ENCODE results near the gene GAS7. TPM values are rescaled to one million over a fixed set of nuclear protein-coding genes. Genes with fewer than 3 reads are reported as not detected.

Gene GAS7
- total and polyA plus RNA-seq, 3 donors from 2014 or later = 70.2 to 184 (median 152) TPM

DNA sequence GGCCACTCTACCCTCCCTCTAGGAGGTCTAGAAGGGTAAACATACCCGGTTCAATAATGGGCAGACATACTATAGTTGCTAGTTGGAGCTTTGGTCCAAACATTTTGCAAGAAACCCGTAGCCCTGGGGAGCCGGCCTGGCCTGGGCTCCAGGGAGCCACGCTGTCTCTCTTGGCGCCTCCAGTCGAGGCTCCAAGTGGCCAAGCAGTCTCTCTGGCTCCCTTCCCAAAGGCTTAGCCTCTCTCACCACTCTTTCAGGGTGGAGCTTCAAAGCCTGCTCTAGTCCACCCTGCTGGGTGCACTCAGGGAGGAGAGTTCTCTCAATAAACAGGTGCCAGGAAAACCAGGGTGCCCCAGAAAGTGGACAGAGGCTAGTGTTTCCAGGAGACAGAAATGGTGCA lies 325.6 kb downstream of the GAS7 start:
- Histone ChIP-seq H3K4me3 (no peak overlapping the region), H3K27ac (no peak overlapping the region), H3K4me1 (no peaks in the 10 kb centered on the region), H3K27me3 (no peaks in the 10 kb centered on the region), H3K9me3 (no peaks in the 10 kb centered on the region), H3K36me3 (ENCODE audit: low read depth, missing control alignments) (no peaks in the 10 kb centered on the region)
- 80 to 100% methylated on average over 1 to 6 of the region's 6 CpGs for WGBS, 2 donors
- DNase-seq = no peak
- no peak for TF ChIP-seq POLR2A (IDR thresholded peaks at IDR 0.05)
- TF ChIP-seq, protein P1, sequence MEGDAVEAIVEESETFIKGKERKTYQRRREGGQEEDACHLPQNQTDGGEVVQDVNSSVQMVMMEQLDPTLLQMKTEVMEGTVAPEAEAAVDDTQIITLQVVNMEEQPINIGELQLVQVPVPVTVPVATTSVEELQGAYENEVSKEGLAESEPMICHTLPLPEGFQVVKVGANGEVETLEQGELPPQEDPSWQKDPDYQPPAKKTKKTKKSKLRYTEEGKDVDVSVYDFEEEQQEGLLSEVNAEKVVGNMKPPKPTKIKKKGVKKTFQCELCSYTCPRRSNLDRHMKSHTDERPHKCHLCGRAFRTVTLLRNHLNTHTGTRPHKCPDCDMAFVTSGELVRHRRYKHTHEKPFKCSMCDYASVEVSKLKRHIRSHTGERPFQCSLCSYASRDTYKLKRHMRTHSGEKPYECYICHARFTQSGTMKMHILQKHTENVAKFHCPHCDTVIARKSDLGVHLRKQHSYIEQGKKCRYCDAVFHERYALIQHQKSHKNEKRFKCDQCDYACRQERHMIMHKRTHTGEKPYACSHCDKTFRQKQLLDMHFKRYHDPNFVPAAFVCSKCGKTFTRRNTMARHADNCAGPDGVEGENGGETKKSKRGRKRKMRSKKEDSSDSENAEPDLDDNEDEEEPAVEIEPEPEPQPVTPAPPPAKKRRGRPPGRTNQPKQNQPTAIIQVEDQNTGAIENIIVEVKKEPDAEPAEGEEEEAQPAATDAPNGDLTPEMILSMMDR (IDR thresholded peaks at IDR 0.05) = no peak
- intact Hi-C loops (cut with DNase I; ENCODE audit: low total_unique reads) = no loop called here

DNA sequence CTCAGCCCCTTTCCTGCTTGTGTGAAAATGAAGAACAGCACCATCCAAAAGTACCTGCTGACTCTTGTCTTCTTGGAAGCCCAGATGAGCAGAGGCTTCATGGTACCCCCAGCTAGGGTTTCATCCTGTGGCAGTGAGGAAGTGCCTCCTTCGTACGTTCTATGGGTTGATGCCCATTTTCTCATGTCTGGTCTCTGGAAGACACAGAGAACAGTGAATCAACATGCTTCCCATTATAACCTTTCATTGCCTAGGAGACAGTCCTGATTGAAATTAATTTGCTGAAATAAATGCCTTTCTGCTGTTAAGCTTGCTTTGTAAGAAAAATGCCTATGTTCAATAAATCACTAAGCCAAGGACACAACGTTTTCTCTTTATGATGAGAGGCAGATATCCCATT lies 329.9 kb downstream of the GAS7 start:
- Histone ChIP-seq H3K27ac (no peak overlapping the region), H3K9me3 (no peaks in the 10 kb centered on the region), H3K27me3 (no peaks in the 10 kb centered on the region), H3K36me3 (ENCODE audit: low read depth, missing control alignments) (no peaks in the 10 kb centered on the region), H3K4me3 (no peak overlapping the region), H3K4me1 (no peaks in the 10 kb centered on the region)
- no peak for DNase-seq
- 76 to 83% methylated on average over 3 of the region's 3 CpGs for WGBS, 2 donors
- TF ChIP-seq POLR2A (IDR thresholded peaks at IDR 0.05) = no peak
- TF ChIP-seq, protein P1 (IDR thresholded peaks at IDR 0.05) = no peak
- intact Hi-C loops (cut with DNase I; ENCODE audit: low total_unique reads) = no loop called here

DNA sequence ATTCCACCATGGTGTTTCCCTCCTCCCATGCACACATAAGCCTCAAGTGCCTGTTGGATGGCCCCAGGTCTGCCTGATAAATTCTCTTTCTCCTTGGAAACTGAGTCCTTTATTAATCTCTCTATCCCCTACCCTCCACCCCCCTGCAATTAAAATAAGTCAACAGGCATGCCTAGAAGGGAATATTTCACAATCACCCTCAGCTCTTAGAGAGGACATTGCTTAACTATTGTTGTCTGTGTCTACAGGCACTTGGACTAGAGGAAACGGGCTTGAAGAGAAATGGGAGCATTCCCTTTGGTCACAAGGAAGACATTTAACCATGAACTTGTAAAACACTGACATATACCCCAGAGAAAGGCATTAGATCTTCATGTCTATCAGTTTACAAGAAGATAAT lies 332.8 kb downstream of the GAS7 start:
- H3K4me1 ChIP-seq = no peaks in the 10 kb centered on the region
- no peaks in the 10 kb centered on the region for H3K27me3 ChIP-seq
- intact Hi-C loops (cut with DNase I; ENCODE audit: low total_unique reads) = no loop called here
- TF ChIP-seq, protein P1 (IDR thresholded peaks at IDR 0.05) = no peak
- no peak for TF ChIP-seq POLR2A (IDR thresholded peaks at IDR 0.05)
- no peaks in the 10 kb centered on the region for H3K36me3 ChIP-seq (ENCODE audit: low read depth, missing control alignments)
- H3K9me3 ChIP-seq = no peaks in the 10 kb centered on the region
- WGBS, 2 donors = 75 to 93% methylated on average over 1 of the region's 1 CpG
- H3K4me3 ChIP-seq = no peak overlapping the region
- DNase-seq = no peak
- H3K27ac ChIP-seq = no peak overlapping the region

DNA sequence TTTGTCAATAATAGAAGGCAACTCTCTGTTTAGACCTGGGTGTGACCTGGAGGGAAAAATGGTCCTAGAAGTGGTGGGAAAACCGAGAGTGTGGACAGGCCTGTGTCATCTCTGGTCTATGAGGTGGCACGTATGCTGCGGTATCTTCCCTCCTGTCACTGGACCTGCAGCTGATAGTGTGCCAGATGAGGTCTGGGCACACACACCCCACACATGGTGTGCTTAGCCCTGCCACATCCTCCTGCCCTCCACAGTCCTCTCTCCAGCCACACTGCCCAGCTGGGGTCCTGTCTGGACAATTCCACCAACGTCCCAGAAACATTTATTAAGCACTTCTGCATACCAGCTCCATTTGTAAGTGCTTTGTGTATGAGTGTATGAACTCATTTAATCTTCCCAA lies 335.5 kb downstream of the GAS7 start:
- Histone ChIP-seq H3K36me3 (ENCODE audit: low read depth, missing control alignments) (no peaks in the 10 kb centered on the region), H3K27me3 (no peaks in the 10 kb centered on the region), H3K4me3 (no peak overlapping the region), H3K27ac (no peak overlapping the region), H3K4me1 (no peaks in the 10 kb centered on the region), H3K9me3 (no peaks in the 10 kb centered on the region)
- TF ChIP-seq, protein P1 (IDR thresholded peaks at IDR 0.05) = no peak
- TF ChIP-seq POLR2A (IDR thresholded peaks at IDR 0.05) = no peak
- DNase-seq = no peak
- intact Hi-C loops (cut with DNase I; ENCODE audit: low total_unique reads) = no loop called here
- 68 to 81% methylated on average over 4 of the region's 4 CpGs for WGBS, 2 donors

DNA sequence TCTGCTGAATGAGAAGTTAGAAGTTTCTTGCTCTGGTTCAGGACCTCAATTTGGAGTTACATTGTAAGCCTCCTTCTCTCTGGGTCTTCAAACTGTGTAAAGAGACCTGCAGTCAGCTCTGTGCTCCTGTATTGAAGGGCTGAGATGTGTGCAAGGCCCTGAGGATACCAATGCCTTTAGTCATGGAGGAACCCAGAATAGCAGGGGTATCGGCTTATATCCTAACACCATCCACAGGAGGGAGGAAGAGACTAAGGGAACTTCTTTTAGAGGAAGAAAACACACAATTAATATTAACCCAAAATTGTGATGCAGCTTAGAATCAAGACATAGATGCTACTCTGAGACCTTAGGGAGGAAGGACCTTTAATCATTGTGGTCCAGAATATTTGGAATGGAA lies 336.2 kb downstream of the GAS7 start:
- intact Hi-C loops (cut with DNase I; ENCODE audit: low total_unique reads) = no loop called here
- TF ChIP-seq, protein P1 (IDR thresholded peaks at IDR 0.05) = no peak
- no peak overlapping the region for H3K27ac ChIP-seq
- no peaks in the 10 kb centered on the region for H3K9me3 ChIP-seq
- H3K27me3 ChIP-seq = no peaks in the 10 kb centered on the region
- no peak for DNase-seq
- H3K4me1 ChIP-seq = no peaks in the 10 kb centered on the region
- no peak overlapping the region for H3K4me3 ChIP-seq
- no peaks in the 10 kb centered on the region for H3K36me3 ChIP-seq (ENCODE audit: low read depth, missing control alignments)
- 90 to 91% methylated on average over 1 of the region's 1 CpG for WGBS, 2 donors
